HG02870 (cell line): ENCODE measurements around the gene RPS6KA4.

ENCODE experiments used
- ATAC-seq: cut with Tn5 transposase; IDR thresholded peaks from one replicate; pipeline ENCODE4 v1.9.1; 2021; ENCODE audit warnings: mild to moderate bottlenecking, moderate library complexity; ENCODE audit not compliant: unreplicated experiment

The RPS6KA4 gene

GRCh38 chr11:64384028-64384737 is 25.2 kb downstream of the RPS6KA4 start:
- no peak for ATAC-seq

- no peak for ATAC-seq
Measured at GRCh38 chr11:64384981-64385944, 26.3 kb downstream of the RPS6KA4 start.

- ATAC-seq, result no peak
Measured at GRCh38 chr11:64385945-64386704, 27.2 kb downstream of the RPS6KA4 start.

- ATAC-seq, result no peak
Measured at GRCh38 chr11:64387916-64388315, 29.0 kb downstream of the RPS6KA4 start.

GRCh38 chr11:64388894-64389293 is 29.9 kb downstream of the RPS6KA4 start:
- ATAC-seq, result no peak

- ATAC-seq, result no peak
Measured at GRCh38 chr11:64389851-64390250, 30.9 kb downstream of the RPS6KA4 start.

GRCh38 chr11:64390558-64390957 is 31.6 kb downstream of the RPS6KA4 start:
- ATAC-seq, result no peak

- ATAC-seq, result no peak
Measured at GRCh38 chr11:64391839-64392238, 32.9 kb downstream of the RPS6KA4 start.

- no peak for ATAC-seq
Measured at GRCh38 chr11:64395545-64396078, 36.6 kb downstream of the RPS6KA4 start.

- no peak for ATAC-seq
Measured at GRCh38 chr11:64396079-64396591, 37.2 kb downstream of the RPS6KA4 start.

GRCh38 chr11:64400102-64400501 is 41.1 kb downstream of the RPS6KA4 start:
- no peak for ATAC-seq

- no peak for ATAC-seq
Measured at GRCh38 chr11:64400667-64401066, 41.7 kb downstream of the RPS6KA4 start.

GRCh38 chr11:64401775-64402174 is 42.8 kb downstream of the RPS6KA4 start:
- ATAC-seq, result no peak

- no peak for ATAC-seq
Measured at GRCh38 chr11:64403106-64403505, 44.1 kb downstream of the RPS6KA4 start.

GRCh38 chr11:64406221-64406946 is 47.4 kb downstream of the RPS6KA4 start:
- ATAC-seq, result no peak

- ATAC-seq, result no peak
Measured at GRCh38 chr11:64407221-64407620, 48.3 kb downstream of the RPS6KA4 start.

GRCh38 chr11:64407630-64408029 is 48.7 kb downstream of the RPS6KA4 start:
- ATAC-seq, result no peak

GRCh38 chr11:64409278-64409677 is 50.3 kb downstream of the RPS6KA4 start:
- ATAC-seq, result no peak

GRCh38 chr11:64409707-64410403 is 50.9 kb downstream of the RPS6KA4 start:
- no peak for ATAC-seq

GRCh38 chr11:64410404-64410734 is 51.4 kb downstream of the RPS6KA4 start:
- ATAC-seq, result no peak
